ENCODE measurements around the gene MOB3B. TPM values are rescaled to one million over a fixed set of nuclear protein-coding genes. Genes with fewer than 3 reads are reported as not detected.

MOB3B gene
- total and polyA plus RNA-seq, 2 donors = 2.3 to 7.8 TPM

DNA sequence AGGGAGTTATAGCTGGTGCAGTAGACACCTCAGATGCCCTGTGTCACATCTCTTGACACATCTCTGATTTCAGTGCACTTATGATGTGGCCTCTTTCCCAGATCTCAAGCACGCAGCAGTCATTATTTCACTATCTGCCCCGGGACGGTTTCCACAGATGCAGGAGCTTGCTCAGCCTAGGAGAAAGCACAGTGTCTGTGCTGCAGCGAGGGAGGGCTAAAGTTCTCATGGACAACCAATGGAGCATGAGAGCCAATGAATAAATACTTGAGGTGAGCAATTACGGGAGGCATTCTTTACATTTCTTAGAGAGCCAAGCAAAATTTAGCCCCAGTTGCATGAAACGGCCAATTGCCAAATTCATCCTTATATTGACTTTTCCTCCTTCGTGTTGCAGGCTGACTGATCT, 7.4 kb upstream of the MOB3B start:
- peaks cover 3 to 5% of the 10 kb centered on the region in 2 donors for H3K36me3 ChIP-seq (ENCODE audit: control insufficient read depth in 2 of 2, insufficient read depth in 2 of 2, low read length in 1 of 2)
- no peak overlapping the region for H3K27ac ChIP-seq (ENCODE audit: low read depth in 1 of 2, low read length in 1 of 2)
- 93% methylated on average over 7 of the region's 7 CpGs for WGBS
- H3K4me3 ChIP-seq (ENCODE audit: low read length in 2 of 2) = no peak overlapping the region
- no peaks in the 10 kb centered on the region for H3K9me3 ChIP-seq (ENCODE audit: control insufficient read depth in 2 of 2, insufficient read depth in 1 of 2, low read length in 1 of 2)
- H3K27me3 ChIP-seq (ENCODE audit: control insufficient read depth in 2 of 2, insufficient read depth in 1 of 2, low read length in 1 of 2) = no peaks in the 10 kb centered on the region
- peaks cover 0 to 5% of the 10 kb centered on the region in 2 donors for H3K4me1 ChIP-seq (ENCODE audit: control insufficient read depth in 2 of 2, insufficient read depth in 2 of 2, low read length in 2 of 2)
- no peak for DNase-seq (ENCODE audit: low read depth in 6 of 9, low spot score in 9 of 9)

DNA sequence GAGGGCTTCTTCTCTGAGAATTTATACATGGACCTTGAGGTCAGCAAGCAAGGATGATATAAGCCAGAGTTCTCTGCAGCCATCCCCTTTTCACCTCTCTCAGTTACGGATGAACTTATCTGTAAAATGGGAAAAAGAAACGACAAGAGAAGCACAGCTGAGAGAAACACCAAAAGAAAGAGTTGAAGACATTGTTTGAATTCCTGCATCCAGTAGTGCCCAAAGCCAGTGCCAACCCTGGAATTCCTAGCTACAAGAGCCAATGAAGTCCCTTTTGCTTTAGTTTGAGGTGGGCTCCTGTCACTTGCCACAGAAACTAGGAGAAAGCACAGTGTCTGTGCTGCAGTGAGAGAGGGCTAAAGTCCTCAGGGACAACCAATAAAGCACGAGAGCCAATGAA, 6.6 kb upstream of the MOB3B start:
- no peaks in the 10 kb centered on the region for H3K27me3 ChIP-seq (ENCODE audit: control insufficient read depth in 2 of 2, insufficient read depth in 1 of 2, low read length in 1 of 2)
- H3K36me3 ChIP-seq (ENCODE audit: control insufficient read depth in 2 of 2, insufficient read depth in 2 of 2, low read length in 1 of 2) = peaks cover 0 to 5% of the 10 kb centered on the region in 2 donors
- H3K27ac ChIP-seq (ENCODE audit: low read depth in 1 of 2, low read length in 1 of 2) = no peak overlapping the region
- no peak overlapping the region for H3K4me3 ChIP-seq (ENCODE audit: low read length in 2 of 2)
- peaks cover 0 to 5% of the 10 kb centered on the region in 2 donors for H3K4me1 ChIP-seq (ENCODE audit: control insufficient read depth in 2 of 2, insufficient read depth in 2 of 2, low read length in 2 of 2)
- 97% methylated on average over 3 of the region's 3 CpGs for WGBS
- no peaks in the 10 kb centered on the region for H3K9me3 ChIP-seq (ENCODE audit: control insufficient read depth in 2 of 2, insufficient read depth in 1 of 2, low read length in 1 of 2)
- DNase-seq (ENCODE audit: low read depth in 6 of 9, low spot score in 9 of 9) = no peak

DNA sequence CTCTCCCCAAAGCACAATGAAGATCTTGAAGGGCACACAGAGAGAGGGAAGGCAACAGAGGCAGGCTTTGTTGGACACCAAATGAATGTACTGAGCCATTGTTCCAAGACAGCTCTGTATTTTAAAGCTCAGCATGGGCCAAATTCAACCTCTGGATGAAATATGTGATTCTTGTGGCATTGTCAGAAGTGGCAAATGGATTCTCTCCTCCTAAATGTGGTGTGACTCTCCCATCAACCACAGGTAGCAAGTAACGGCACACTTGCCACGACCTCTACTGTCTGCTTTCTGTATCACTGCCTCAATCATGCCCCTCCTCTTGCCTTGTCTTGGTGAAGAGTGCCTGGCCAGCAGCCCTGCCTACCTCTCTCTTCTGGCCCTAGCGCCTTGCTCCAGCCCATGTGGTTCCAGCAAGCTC, 6.1 kb upstream of the MOB3B start:
- Histone ChIP-seq H3K27ac (ENCODE audit: low read depth in 1 of 2, low read length in 1 of 2) (no peak overlapping the region), H3K9me3 (ENCODE audit: control insufficient read depth in 2 of 2, insufficient read depth in 1 of 2, low read length in 1 of 2) (no peaks in the 10 kb centered on the region), H3K4me3 (ENCODE audit: low read length in 2 of 2) (no peak overlapping the region), H3K36me3 (ENCODE audit: control insufficient read depth in 2 of 2, insufficient read depth in 2 of 2, low read length in 1 of 2) (peaks cover 0 to 5% of the 10 kb centered on the region in 2 donors), H3K4me1 (ENCODE audit: control insufficient read depth in 2 of 2, insufficient read depth in 2 of 2, low read length in 2 of 2) (peaks cover 0 to 5% of the 10 kb centered on the region in 2 donors), H3K27me3 (ENCODE audit: control insufficient read depth in 2 of 2, insufficient read depth in 1 of 2, low read length in 1 of 2) (no peaks in the 10 kb centered on the region)
- 85% methylated on average over 3 of the region's 3 CpGs for WGBS
- DNase-seq (ENCODE audit: low read depth in 6 of 9, low spot score in 9 of 9) = no peak

DNA sequence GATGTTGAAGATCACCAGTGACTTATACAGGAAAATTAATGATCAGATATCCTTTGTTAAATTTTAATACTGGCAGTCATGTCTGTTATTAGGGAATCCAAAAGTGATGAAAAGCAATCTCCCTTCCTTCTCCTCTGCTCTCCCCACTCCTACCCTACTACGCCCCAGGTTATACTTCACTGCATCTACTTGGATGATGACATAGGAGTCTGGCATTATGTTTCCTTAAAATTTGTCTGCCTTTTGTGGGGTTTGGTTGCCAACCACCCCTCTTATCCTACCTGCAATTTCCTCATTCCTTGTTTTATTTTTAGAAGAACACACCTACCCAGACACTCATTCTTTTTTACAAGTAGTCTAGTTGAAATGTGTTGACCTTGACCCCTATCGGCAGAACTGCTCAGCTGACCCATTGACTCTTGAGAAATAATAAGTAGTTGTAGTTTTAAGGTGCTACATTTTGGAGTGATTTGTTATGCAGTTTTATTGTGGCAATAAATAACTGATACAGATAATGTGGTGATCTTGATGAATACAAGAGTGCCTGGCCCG, 5.1 kb upstream of the MOB3B start:
- Histone ChIP-seq H3K27ac (ENCODE audit: low read depth in 1 of 2, low read length in 1 of 2) (no peak overlapping the region), H3K4me1 (ENCODE audit: control insufficient read depth in 2 of 2, insufficient read depth in 2 of 2, low read length in 2 of 2) (peaks cover 0 to 7% of the 10 kb centered on the region in 2 donors), H3K9me3 (ENCODE audit: control insufficient read depth in 2 of 2, insufficient read depth in 1 of 2, low read length in 1 of 2) (no peaks in the 10 kb centered on the region)

DNA sequence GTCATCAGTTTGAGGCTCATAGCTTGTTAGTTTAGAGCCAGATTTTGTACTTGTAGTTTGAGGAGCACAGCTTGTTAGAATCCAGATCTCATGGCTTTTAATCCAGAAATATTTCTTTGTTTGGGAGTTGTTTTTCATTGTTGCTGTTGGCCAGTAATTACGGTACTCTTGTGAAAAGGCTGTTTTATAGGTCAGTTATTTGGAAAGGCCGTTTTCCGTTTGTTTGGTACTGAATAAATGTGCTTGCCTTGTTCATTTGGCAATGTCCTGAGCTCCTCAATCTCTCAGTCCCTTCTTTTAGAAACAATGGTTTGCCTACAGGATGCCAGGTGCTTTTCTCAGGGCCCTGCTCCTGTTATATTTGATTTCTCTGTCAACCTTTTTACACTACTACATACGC, 4.5 kb upstream of the MOB3B start:
- peaks cover 0 to 4% of the 10 kb centered on the region in 2 donors for H3K27me3 ChIP-seq (ENCODE audit: control insufficient read depth in 2 of 2, insufficient read depth in 1 of 2, low read length in 1 of 2)
- no peak overlapping the region for H3K4me3 ChIP-seq (ENCODE audit: low read length in 2 of 2)
- peaks cover 2 to 11% of the 10 kb centered on the region in 2 donors for H3K4me1 ChIP-seq (ENCODE audit: control insufficient read depth in 2 of 2, insufficient read depth in 2 of 2, low read length in 2 of 2)
- H3K9me3 ChIP-seq (ENCODE audit: control insufficient read depth in 2 of 2, insufficient read depth in 1 of 2, low read length in 1 of 2) = no peaks in the 10 kb centered on the region
- no peak overlapping the region for H3K27ac ChIP-seq (ENCODE audit: low read depth in 1 of 2, low read length in 1 of 2)
- 96% methylated on average over 4 of the region's 4 CpGs for WGBS
- DNase-seq (ENCODE audit: low read depth in 6 of 9, low spot score in 9 of 9) = no peak
- peaks cover 0 to 5% of the 10 kb centered on the region in 2 donors for H3K36me3 ChIP-seq (ENCODE audit: control insufficient read depth in 2 of 2, insufficient read depth in 2 of 2, low read length in 1 of 2)

More for the DNA sequence above, 5.1 kb upstream of the MOB3B start:
- 98% methylated on average over 3 of the region's 3 CpGs for WGBS
- Histone ChIP-seq H3K27me3 (ENCODE audit: control insufficient read depth in 2 of 2, insufficient read depth in 1 of 2, low read length in 1 of 2) (no peaks in the 10 kb centered on the region), H3K36me3 (ENCODE audit: control insufficient read depth in 2 of 2, insufficient read depth in 2 of 2, low read length in 1 of 2) (peaks cover 0 to 5% of the 10 kb centered on the region in 2 donors), H3K4me3 (ENCODE audit: low read length in 2 of 2) (no peak overlapping the region)
- DNase-seq (ENCODE audit: low read depth in 6 of 9, low spot score in 9 of 9) = no peak

DNA sequence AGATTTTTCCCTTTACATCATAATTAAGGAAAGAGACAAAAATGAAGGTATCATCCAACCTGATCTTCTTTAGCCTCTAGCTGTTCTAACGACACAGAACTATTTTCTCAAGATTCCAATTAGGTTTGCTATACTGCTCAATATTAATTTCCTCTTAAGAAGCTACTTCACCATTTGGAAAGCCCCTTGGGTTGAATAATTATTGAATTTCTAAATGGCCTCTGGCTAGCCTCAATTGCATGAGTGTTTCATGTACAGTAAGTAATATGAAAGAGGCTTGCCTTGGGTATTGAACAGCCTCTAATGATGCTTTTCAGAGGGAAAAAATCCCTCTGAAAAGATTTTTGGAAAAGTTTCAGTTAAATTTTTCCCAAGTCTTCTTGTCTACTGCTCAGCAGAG, 3.7 kb upstream of the MOB3B start:
- Histone ChIP-seq H3K27me3 (ENCODE audit: control insufficient read depth in 2 of 2, insufficient read depth in 1 of 2, low read length in 1 of 2) (peaks cover 0 to 12% of the 10 kb centered on the region in 2 donors), H3K36me3 (ENCODE audit: control insufficient read depth in 2 of 2, insufficient read depth in 2 of 2, low read length in 1 of 2) (peaks cover 0 to 5% of the 10 kb centered on the region in 2 donors), H3K4me3 (ENCODE audit: low read length in 2 of 2) (no peak overlapping the region), H3K27ac (ENCODE audit: low read depth in 1 of 2, low read length in 1 of 2) (no peak overlapping the region), H3K4me1 (ENCODE audit: control insufficient read depth in 2 of 2, insufficient read depth in 2 of 2, low read length in 2 of 2) (peaks cover 5 to 17% of the 10 kb centered on the region in 2 donors), H3K9me3 (ENCODE audit: control insufficient read depth in 2 of 2, insufficient read depth in 1 of 2, low read length in 1 of 2) (no peaks in the 10 kb centered on the region)
- 92% methylated on average over 1 of the region's 1 CpG for WGBS
- DNase-seq (ENCODE audit: low read depth in 6 of 9, low spot score in 9 of 9) = no peak

DNA sequence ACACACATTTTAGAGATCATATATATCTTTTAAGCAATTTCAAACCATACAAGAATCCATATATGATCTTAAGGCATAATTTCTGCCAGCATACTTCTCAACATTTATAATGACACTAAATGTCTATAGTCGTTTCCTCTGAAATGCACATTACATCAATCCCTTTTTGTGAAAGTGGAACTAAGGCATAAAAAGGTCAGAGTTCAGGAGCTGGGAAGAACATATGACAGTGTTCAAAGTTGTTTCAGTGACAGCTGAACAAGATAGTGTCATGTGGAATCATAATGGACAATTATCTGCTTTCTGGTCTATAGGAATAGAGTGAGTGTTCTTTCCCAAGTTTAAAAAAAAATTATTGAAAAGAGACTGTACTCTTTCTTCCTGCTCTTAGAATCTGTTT, 2.4 kb upstream of the MOB3B start:
- peaks cover 0 to 5% of the 10 kb centered on the region in 2 donors for H3K36me3 ChIP-seq (ENCODE audit: control insufficient read depth in 2 of 2, insufficient read depth in 2 of 2, low read length in 1 of 2)
- DNase-seq (ENCODE audit: low read depth in 6 of 9, low spot score in 9 of 9) = no peak
- no peak overlapping the region for H3K4me3 ChIP-seq (ENCODE audit: low read length in 2 of 2)
- H3K4me1 ChIP-seq (ENCODE audit: control insufficient read depth in 2 of 2, insufficient read depth in 2 of 2, low read length in 2 of 2) = peaks cover 10 to 23% of the 10 kb centered on the region in 2 donors
- H3K27me3 ChIP-seq (ENCODE audit: control insufficient read depth in 2 of 2, insufficient read depth in 1 of 2, low read length in 1 of 2) = peaks cover 4 to 23% of the 10 kb centered on the region in 2 donors
- H3K27ac ChIP-seq (ENCODE audit: low read depth in 1 of 2, low read length in 1 of 2) = no peak overlapping the region
- no peaks in the 10 kb centered on the region for H3K9me3 ChIP-seq (ENCODE audit: control insufficient read depth in 2 of 2, insufficient read depth in 1 of 2, low read length in 1 of 2)
- 90% methylated on average over 1 of the region's 1 CpG for WGBS

DNA sequence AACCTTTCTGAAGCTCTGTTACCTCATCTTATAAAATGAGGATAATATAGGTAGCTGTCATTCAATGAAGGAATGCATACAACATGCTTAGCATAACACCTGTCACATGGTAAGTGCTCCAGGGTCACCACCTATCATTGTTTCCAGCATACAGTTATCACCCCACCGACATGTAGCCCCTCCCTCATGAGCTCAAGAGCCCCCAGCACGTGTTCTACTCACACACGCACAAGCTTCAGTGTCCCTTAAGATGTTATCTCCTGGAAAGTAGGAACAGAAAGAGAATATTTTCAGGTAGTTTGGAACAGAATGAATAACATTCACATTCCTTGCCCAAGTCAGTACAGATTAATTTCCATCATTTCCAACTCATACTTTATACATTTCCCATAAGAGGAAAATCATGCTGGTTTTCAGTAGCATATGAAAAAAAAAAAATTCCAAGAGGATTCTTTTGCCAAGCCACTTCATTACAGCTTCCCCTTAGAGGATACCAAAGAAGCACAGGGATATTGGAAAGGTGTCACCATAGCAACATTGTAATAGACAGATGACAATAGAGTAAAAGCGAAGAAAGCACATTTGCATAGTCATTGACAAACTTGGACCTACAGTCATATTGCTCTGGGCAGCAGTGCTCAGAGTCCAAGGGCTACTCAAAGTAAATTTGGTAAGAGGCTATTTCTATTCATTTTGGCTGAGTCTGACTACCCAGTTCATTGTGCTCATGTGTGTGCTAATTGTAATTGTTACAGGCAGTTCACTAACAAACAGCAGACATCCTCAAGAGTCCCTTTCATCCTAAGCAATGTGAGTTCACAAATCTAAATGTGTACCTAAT, 1.5 kb upstream of the MOB3B start:
- Histone ChIP-seq H3K4me3 (ENCODE audit: low read length in 2 of 2) (no peak overlapping the region), H3K27me3 (ENCODE audit: control insufficient read depth in 2 of 2, insufficient read depth in 1 of 2, low read length in 1 of 2) (peaks cover 4 to 23% of the 10 kb centered on the region in 2 donors), H3K27ac (ENCODE audit: low read depth in 1 of 2, low read length in 1 of 2) (no peak overlapping the region), H3K4me1 (ENCODE audit: control insufficient read depth in 2 of 2, insufficient read depth in 2 of 2, low read length in 2 of 2) (peaks cover 10 to 23% of the 10 kb centered on the region in 2 donors), H3K9me3 (ENCODE audit: control insufficient read depth in 2 of 2, insufficient read depth in 1 of 2, low read length in 1 of 2) (no peaks in the 10 kb centered on the region), H3K36me3 (ENCODE audit: control insufficient read depth in 2 of 2, insufficient read depth in 2 of 2, low read length in 1 of 2) (peaks cover 0 to 5% of the 10 kb centered on the region in 2 donors)
- no peak for DNase-seq (ENCODE audit: low read depth in 6 of 9, low spot score in 9 of 9)
- WGBS = 96% methylated on average over 4 of the region's 4 CpGs

DNA sequence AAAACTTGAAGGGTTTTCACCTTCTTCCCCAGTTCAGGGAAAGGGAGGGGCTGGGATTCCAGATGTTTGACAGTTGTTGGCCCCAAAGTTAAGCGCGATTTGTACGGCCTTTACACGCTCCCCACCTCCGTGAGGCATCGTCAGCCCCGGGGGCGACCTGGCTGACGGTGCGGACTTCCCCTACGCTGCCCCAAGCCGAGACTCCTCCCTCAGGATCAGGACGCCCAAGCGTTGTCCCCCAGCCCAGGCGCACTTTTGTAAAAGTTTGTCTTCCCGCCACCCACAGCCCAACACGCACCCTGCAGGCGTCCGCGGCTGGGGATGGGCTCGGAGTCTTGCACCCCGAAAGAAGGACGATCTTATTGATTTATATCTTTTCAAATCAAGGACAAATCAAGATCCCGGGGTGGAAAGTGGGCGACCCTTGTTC, 713 bp downstream of the MOB3B start:
- Histone ChIP-seq H3K9me3 (ENCODE audit: control insufficient read depth in 2 of 2, insufficient read depth in 1 of 2, low read length in 1 of 2) (no peaks in the 10 kb centered on the region), H3K27me3 (ENCODE audit: control insufficient read depth in 2 of 2, insufficient read depth in 1 of 2, low read length in 1 of 2) (peaks cover 4 to 23% of the 10 kb centered on the region in 2 donors), H3K36me3 (ENCODE audit: control insufficient read depth in 2 of 2, insufficient read depth in 2 of 2, low read length in 1 of 2) (no peaks in the 10 kb centered on the region), H3K4me1 (ENCODE audit: control insufficient read depth in 2 of 2, insufficient read depth in 2 of 2, low read length in 2 of 2) (peaks cover 10 to 23% of the 10 kb centered on the region in 2 donors), H3K4me3 (ENCODE audit: low read length in 2 of 2) (peak overlapping the region; percentile 53 to 64), H3K27ac (ENCODE audit: low read depth in 1 of 2, low read length in 1 of 2) (peak overlapping the region; percentile 74 to 77)
- under 1% methylated on average over 25 of the region's 25 CpGs for WGBS
- DNase-seq (ENCODE audit: low read depth in 6 of 9, low spot score in 9 of 9) = peak in 7 of 9 donors; percentile 7 to 50 (median 27)
